ENCODE results near the gene ZNF662. TPM values are rescaled to one million over a fixed set of nuclear protein-coding genes. Genes with fewer than 3 reads are reported as not detected.

The ZNF662 gene
- total and polyA plus RNA-seq, 2 of the 13 experiments (the other 11 are each of a cell fraction or from before 2014, with no cell fraction given), result not detected

GRCh38 chr3:42880601-42881451 lies 25.1 kb upstream of the ZNF662 start (continued):
- TF ChIP-seq ZNF318 (CRISPR knock-in tag; IDR thresholded peaks at IDR 0.05) (no peak), TSC22D2 (CRISPR knock-in tag; IDR thresholded peaks at IDR 0.05; ENCODE audit: borderline replicate concordance) (no peak), ZBTB20 (CRISPR knock-in tag; IDR thresholded peaks at IDR 0.05; ENCODE audit: borderline replicate concordance, low read depth) (no peak), IRF1 (CRISPR knock-in tag; IDR thresholded peaks at IDR 0.05; ENCODE audit: low read depth) (no peak), ZNF605 (CRISPR knock-in tag; IDR thresholded peaks at IDR 0.05) (no peak), ZNF512B (CRISPR knock-in tag; IDR thresholded peaks at IDR 0.05; ENCODE audit: borderline replicate concordance) (no peak), HOXA3 (CRISPR knock-in tag; IDR thresholded peaks at IDR 0.05) (peak; percentile 59; the same call in 1 of the 2 replicates), ZNF607 (CRISPR knock-in tag; IDR thresholded peaks at IDR 0.05; ENCODE audit: borderline replicate concordance) (no peak), SYNCRIP (IDR thresholded peaks at IDR 0.05; ENCODE audit: insufficient read depth, low read depth, low read length) (no peak), GPN1 (CRISPR knock-in tag; IDR thresholded peaks at IDR 0.05; ENCODE audit: borderline replicate concordance) (no peak)
